B cell (primary cell): ENCODE results near the gene CPPED1. TPM values are rescaled to one million over a fixed set of nuclear protein-coding genes. Genes with fewer than 3 reads are reported as not detected.

ENCODE experiments used
- ATAC-seq: fragments of 200-7000 bp; cut with Tn5 transposase; one replicate; pipeline ENCODE4 v1.10.0; 2021; ENCODE audit warnings: low read depth, mild to moderate bottlenecking, moderate number of reproducible peaks, moderate library complexity
- CTCF ChIA-PET: fragments of 350-600 bp; sonication (Branson Sonifier 250); formaldehyde crosslinking; loops from one replicate; lab custom pipeline; 2021; ENCODE audit warnings: antibody characterized with exemption, inconsistent platforms; lab: Charles Lee
- POLR2A ChIA-PET: fragments of 350-600 bp; sonication (Branson Sonifier 250); formaldehyde crosslinking; loops from one replicate; lab custom pipeline; 2021; ENCODE audit warnings: antibody characterized with exemption; lab: Charles Lee
- DNase-seq: peaks from one replicate; pipeline ENCODE4 v3.0.0; 2013
- H2AFZ ChIP-seq: 2 replicates; pipeline ENCODE4 v1.6.1; 2012; ENCODE audit warnings: mild to moderate bottlenecking, low read depth, low read length; ENCODE audit not compliant: insufficient read depth, poor library complexity, severe bottlenecking
- H3K27ac ChIP-seq, 2 donors: 1 replicate in 1 of 2; 2 replicates in 1 of 2; pipeline ENCODE4 v1.5.1; 2012 to 2013; ENCODE audit warnings: low read length in 2 of 2, mild to moderate bottlenecking in 2 of 2, moderate library complexity in 1 of 2
- H3K27me3 ChIP-seq, 4 experiments: fragments of 200-600 bp in 1 of 4; sonication (generic) in 1 of 4; replicated peaks in 1 of 4; 1 replicate in 2 of 4; 2 replicates in 2 of 4; pipeline versions ENCODE4 v1.6.1 to v1.7.0; 2013 to 2016; ENCODE audit warnings: low read length in 3 of 4, mild to moderate bottlenecking in 2 of 4, mixed read lengths in 1 of 4, moderate library complexity in 1 of 4; ENCODE audit not compliant: insufficient read depth in 4 of 4, control insufficient read depth in 3 of 4; ENCODE audit errors: control extremely low read depth in 1 of 4
- H3K36me3 ChIP-seq, 2 experiments: replicated peaks in 1 of 2; 1 replicate in 1 of 2; 2 replicates in 1 of 2; pipeline versions ENCODE4 v1.6.1 to v1.7.1; 2013; ENCODE audit warnings: low read length in 1 of 2; ENCODE audit not compliant: insufficient read depth in 2 of 2, control insufficient read depth in 1 of 2; ENCODE audit errors: control extremely low read depth in 1 of 2, extremely low read depth in 1 of 2
- H3K4me1 ChIP-seq, 2 donors: fragments of 200-600 bp in 1 of 2; sonication (generic) in 1 of 2; 1 replicate in 1 of 2; 2 replicates in 1 of 2; pipeline versions ENCODE4 v1.5.1 to v1.6.1; 2013 to 2017; ENCODE audit warnings: low read length in 2 of 2; ENCODE audit not compliant: control insufficient read depth in 2 of 2, insufficient read depth in 2 of 2
- H3K4me2 ChIP-seq: replicated peaks from 2 replicates; pipeline ENCODE3; 2012; ENCODE audit warnings: mild to moderate bottlenecking, low read depth, low read length; ENCODE audit not compliant: poor library complexity, severe bottlenecking
- H3K4me3 ChIP-seq, 5 experiments: fragments of 200-600 bp in 1 of 5; sonication (generic) in 1 of 5; 1 replicate in 3 of 5; 2 replicates in 2 of 5; pipeline versions ENCODE4 v1.5.1 to v1.7.0; 2011 to 2016; ENCODE audit warnings: low read length in 4 of 5, mild to moderate bottlenecking in 4 of 5, low read depth in 2 of 5, control low read depth in 1 of 5, moderate library complexity in 1 of 5; ENCODE audit not compliant: insufficient read depth in 1 of 5; ENCODE audit errors: control extremely low read depth in 1 of 5, extremely low read depth in 1 of 5
- H3K79me2 ChIP-seq: fragments of 200-600 bp; sonication (generic); one replicate; pipeline ENCODE4 v1.6.0; 2016; ENCODE audit warnings: low read length; ENCODE audit not compliant: control insufficient read depth, insufficient read depth
- H3K9ac ChIP-seq: fragments of 200-600 bp; sonication (generic); 2 replicates; pipeline ENCODE4 v1.6.1; 2017; ENCODE audit warnings: mild to moderate bottlenecking, low read length, moderate library complexity
- H3K9me3 ChIP-seq, 3 donors: one replicate each; pipeline versions ENCODE4 v1.6.1 to v1.7.1; 2013; ENCODE audit warnings: low read length in 2 of 3; ENCODE audit not compliant: control insufficient read depth in 2 of 3, insufficient read depth in 1 of 3; ENCODE audit errors: control extremely low read depth in 1 of 3
- H4K20me1 ChIP-seq: 2 replicates; pipeline ENCODE4 v1.6.0; 2012; ENCODE audit warnings: mild to moderate bottlenecking, low read length; ENCODE audit not compliant: insufficient read depth, control insufficient read depth, poor library complexity, severe bottlenecking
- H3K27ac Mint-ChIP-seq: one replicate; pipeline ENCODE4 v1.8.0; 2021; ENCODE audit warnings: mixed read lengths
- H3K27me3 Mint-ChIP-seq: one replicate; pipeline ENCODE4 v1.8.0; 2021; ENCODE audit warnings: mixed read lengths
- H3K4me1 Mint-ChIP-seq: one replicate; pipeline ENCODE4 v1.8.0; 2021; ENCODE audit warnings: mixed read lengths
- H3K4me3 Mint-ChIP-seq: one replicate; pipeline ENCODE4 v1.8.0; 2021; ENCODE audit warnings: mixed read lengths
- H3K9me3 Mint-ChIP-seq: one replicate; pipeline ENCODE4 v1.8.0; 2022; ENCODE audit warnings: mixed read lengths; ENCODE audit not compliant: insufficient read depth
- EZH2 ChIP-seq: IDR thresholded peaks from 2 replicates; pipeline ENCODE4 v1.6.1; 2012; ENCODE audit warnings: borderline replicate concordance, low read depth, mild to moderate bottlenecking, moderate library complexity, low read length; ENCODE audit not compliant: insufficient read depth, poor library complexity, severe bottlenecking
- WGBS: methylation state at CpG from one replicate; pipeline ENCODE4 v1.1.5; 2013; ENCODE audit warnings: missing lambda C conversion rate; ENCODE audit not compliant: insufficient coverage; 5-methylcytosine and 5-hydroxymethylcytosine counted together
- intact Hi-C: fragments of 100-400 bp; cut with micrococcal nuclease; formaldehyde crosslinking; loops from one replicate; pipeline ENCODE4 v1.10.0; 2022
- polyA plus RNA-seq: library from polyadenylated mRNA; depleted of rRNA; stranded (reverse); fragments of >200 nt; gene quantifications from 2 replicates; pipeline ENCODE4 v1.2.3, GENCODE V29; 2012
- total RNA-seq, 2 donors: library from RNA; stranded (reverse); fragments of 120-200 nt in 1 of 2; gene quantifications; 1 replicate in 1 of 2; 2 replicates in 1 of 2; pipeline versions ENCODE4 v1.2.3 to v1.2.4, GENCODE V29; 2013 to 2022
- TF ChIP-seq, protein P1 (sequence below): fragments of 200-600 bp; IDR thresholded peaks from one replicate; pipeline ENCODE4 v1.8.0; 2022; ENCODE audit warnings: antibody characterized with exemption, mild to moderate bottlenecking

The CPPED1 gene
- total and polyA plus RNA-seq, 2 donors (not counting 1 experiment from before 2014, with no cell fraction given), result 5.9 to 11.3 TPM

- POLR2A ChIA-PET, result no interaction called here
- ATAC-seq, result no peak
- Histone ChIP-seq H3K27ac (no peak overlapping the region), H3K4me2 (no peak overlapping the region), H3K27me3 (no peaks in the 10 kb centered on the region), H3K4me1 (no peaks in the 10 kb centered on the region), H2AFZ (no peak overlapping the region), H3K36me3 (no peaks in the 10 kb centered on the region), H3K9me3 (no peaks in the 10 kb centered on the region), H3K4me3 (no peak overlapping the region), H3K79me2 (no peaks in the 10 kb centered on the region), H3K9ac (no peak overlapping the region), H4K20me1 (no peaks in the 10 kb centered on the region)
- WGBS, result 92% methylated on average over 2 of the region's 4 CpGs
- H3K9me3 Mint-ChIP-seq, result no peaks in the 10 kb centered on the region
- DNase-seq, result no peak
- CTCF ChIA-PET, result no interaction called here
- no peaks in the 10 kb centered on the region for H3K27me3 Mint-ChIP-seq
- H3K27ac Mint-ChIP-seq, result no peak overlapping the region
- no peak overlapping the region for H3K4me3 Mint-ChIP-seq
- TF ChIP-seq, protein P1, sequence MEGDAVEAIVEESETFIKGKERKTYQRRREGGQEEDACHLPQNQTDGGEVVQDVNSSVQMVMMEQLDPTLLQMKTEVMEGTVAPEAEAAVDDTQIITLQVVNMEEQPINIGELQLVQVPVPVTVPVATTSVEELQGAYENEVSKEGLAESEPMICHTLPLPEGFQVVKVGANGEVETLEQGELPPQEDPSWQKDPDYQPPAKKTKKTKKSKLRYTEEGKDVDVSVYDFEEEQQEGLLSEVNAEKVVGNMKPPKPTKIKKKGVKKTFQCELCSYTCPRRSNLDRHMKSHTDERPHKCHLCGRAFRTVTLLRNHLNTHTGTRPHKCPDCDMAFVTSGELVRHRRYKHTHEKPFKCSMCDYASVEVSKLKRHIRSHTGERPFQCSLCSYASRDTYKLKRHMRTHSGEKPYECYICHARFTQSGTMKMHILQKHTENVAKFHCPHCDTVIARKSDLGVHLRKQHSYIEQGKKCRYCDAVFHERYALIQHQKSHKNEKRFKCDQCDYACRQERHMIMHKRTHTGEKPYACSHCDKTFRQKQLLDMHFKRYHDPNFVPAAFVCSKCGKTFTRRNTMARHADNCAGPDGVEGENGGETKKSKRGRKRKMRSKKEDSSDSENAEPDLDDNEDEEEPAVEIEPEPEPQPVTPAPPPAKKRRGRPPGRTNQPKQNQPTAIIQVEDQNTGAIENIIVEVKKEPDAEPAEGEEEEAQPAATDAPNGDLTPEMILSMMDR, result no peak
- no peak for TF ChIP-seq EZH2
- intact Hi-C loops, result no loop called here
- peaks cover 11% of the 10 kb centered on the region for H3K4me1 Mint-ChIP-seq
Observed at GRCh38 chr16:12754824-12755543, 48.7 kb downstream of the CPPED1 start.

DNA sequence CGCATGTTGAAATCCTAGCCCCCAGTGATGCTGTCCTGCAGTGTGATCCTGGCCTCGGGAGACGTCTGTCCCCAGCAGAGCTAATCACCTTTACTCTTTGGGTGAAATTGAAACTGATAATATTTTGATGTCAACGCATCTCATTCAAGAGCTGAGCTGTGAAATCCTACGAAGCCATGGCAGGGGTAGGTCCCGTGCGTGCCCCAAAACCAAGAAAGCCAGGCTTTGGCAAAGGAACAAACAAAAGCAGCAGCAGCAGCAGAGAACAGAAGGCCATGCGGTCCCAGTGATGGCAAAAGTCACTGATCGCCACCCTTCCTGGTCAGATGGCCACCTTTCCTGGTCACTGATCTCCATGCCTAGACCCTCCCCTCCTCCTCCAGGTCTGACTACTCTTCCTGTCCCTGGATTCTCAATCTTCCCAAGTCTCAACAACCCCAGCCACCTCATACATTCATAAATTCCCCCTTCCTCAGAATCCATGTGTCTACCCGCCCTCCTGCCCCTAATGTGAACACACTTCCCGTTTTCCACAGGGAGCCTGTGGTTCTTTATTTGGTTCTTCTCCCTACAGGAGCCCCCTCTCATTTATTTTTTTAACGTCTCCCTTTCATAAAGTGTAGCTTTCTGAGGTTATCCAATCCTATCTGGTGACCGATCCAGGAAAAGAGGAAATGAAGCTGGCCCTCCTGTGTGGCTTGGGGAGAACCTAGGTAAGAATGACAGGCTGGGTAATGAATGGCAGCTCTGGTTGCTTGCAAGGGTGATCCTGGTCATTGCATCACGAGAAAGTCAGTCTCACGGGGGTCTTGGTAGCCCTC, 50.3 kb downstream of the CPPED1 start:
- H3K4me2 ChIP-seq, result no peak overlapping the region
- no peaks in the 10 kb centered on the region for H3K9me3 ChIP-seq
- peaks cover 4% of the 10 kb centered on the region for H3K4me1 Mint-ChIP-seq
- TF ChIP-seq, protein P1, result no peak
- no peak for TF ChIP-seq EZH2
- no peaks in the 10 kb centered on the region for H3K27me3 ChIP-seq
- H3K27ac ChIP-seq, result no peak overlapping the region
- intact Hi-C loops, result no loop called here
- no peaks in the 10 kb centered on the region for H3K27me3 Mint-ChIP-seq
- DNase-seq, result no peak
- H3K4me3 Mint-ChIP-seq, result no peak overlapping the region
- H3K36me3 ChIP-seq, result no peaks in the 10 kb centered on the region
- H3K9ac ChIP-seq, result no peak overlapping the region
- H3K4me1 ChIP-seq, result no peaks in the 10 kb centered on the region
- ChIA-PET POLR2A (no interaction called here), CTCF (no interaction called here)
- no peaks in the 10 kb centered on the region for H4K20me1 ChIP-seq
- no peak overlapping the region for H3K4me3 ChIP-seq
- no peaks in the 10 kb centered on the region for H3K9me3 Mint-ChIP-seq
- no peaks in the 10 kb centered on the region for H3K79me2 ChIP-seq
- no peak overlapping the region for H2AFZ ChIP-seq
- 94% methylated on average over 13 of the region's 15 CpGs for WGBS
- ATAC-seq, result no peak
- no peak overlapping the region for H3K27ac Mint-ChIP-seq
